H1 (cell line): ENCODE measurements around the gene GP5. TPM values are rescaled to one million over a fixed set of nuclear protein-coding genes. Genes with fewer than 3 reads are reported as not detected.

ENCODE experiments used
- CTCF ChIA-PET: fragments of 300-600 bp; sonication (Branson Sonifier 250); formaldehyde crosslinking; loops from one replicate; lab custom pipeline; 2021; ENCODE audit not compliant: partially characterized antibody; lab: Charles Lee
- POLR2A ChIA-PET: fragments of 300-600 bp; sonication (Branson Sonifier 250); formaldehyde crosslinking; loops from one replicate; lab custom pipeline; 2021; ENCODE audit warnings: inconsistent platforms; ENCODE audit not compliant: partially characterized antibody; lab: Charles Lee
- DNase-seq, 2 experiments: peaks; one replicate each; pipeline versions ENCODE4 v3.0.0 to v3.0.0-alpha.2; 2010 to 2022; ENCODE audit warnings: low spot score in 2 of 2, low read depth in 1 of 2, mixed read lengths in 1 of 2
- FAIRE-seq: peaks from 2 replicates; lab custom pipeline; 2011; peaks lifted over from hg19 to GRCh38; lab: Jason Lieb, UNC
- H2AFZ ChIP-seq: 2 replicates; pipeline ENCODE4 v1.8.1; 2012; ENCODE audit warnings: low read length, inconsistent platforms
- H2AK5ac ChIP-seq: 2 replicates; pipeline ENCODE4 v1.6.1; 2013; ENCODE audit warnings: low read depth, low read length
- H2BK120ac ChIP-seq: replicated peaks from 2 replicates; pipeline ENCODE3; 2013; ENCODE audit warnings: low read depth, low read length, inconsistent platforms
- H2BK12ac ChIP-seq: 2 replicates; pipeline ENCODE4 v1.6.1; 2013; ENCODE audit warnings: low read depth, low read length
- H2BK15ac ChIP-seq: 2 replicates; pipeline ENCODE4 v1.6.1; 2013; ENCODE audit warnings: low read length
- H2BK20ac ChIP-seq: 2 replicates; pipeline ENCODE4 v1.6.1; 2013; ENCODE audit warnings: low read length
- H2BK5ac ChIP-seq: 2 replicates; pipeline ENCODE4 v1.6.1; 2013; ENCODE audit warnings: low read depth, low read length
- H3K14ac ChIP-seq: 2 replicates; pipeline ENCODE4 v1.6.1; 2013; ENCODE audit warnings: inconsistent platforms; ENCODE audit not compliant: insufficient read length
- H3K18ac ChIP-seq: 2 replicates; pipeline ENCODE4 v1.6.1; 2013; ENCODE audit warnings: low read length; ENCODE audit errors: extremely low read depth
- H3K23ac ChIP-seq: 2 replicates; pipeline ENCODE4 v1.6.1; 2013; ENCODE audit warnings: inconsistent platforms; ENCODE audit not compliant: insufficient read length
- H3K23me2 ChIP-seq: 2 replicates; pipeline ENCODE4 v1.6.1; 2013; ENCODE audit warnings: low read depth, low read length
- H3K27ac ChIP-seq: 2 replicates; pipeline ENCODE4 v1.6.1; 2011; ENCODE audit warnings: low read depth, low read length, inconsistent platforms
- H3K27me3 ChIP-seq, 4 experiments: replicated peaks in 1 of 4; 1 replicate in 1 of 4; 2 replicates in 3 of 4; pipeline versions ENCODE4 v1.6.1 to v1.8.1; 2011 to 2013; ENCODE audit warnings: low read length in 3 of 4, mild to moderate bottlenecking in 3 of 4, inconsistent platforms in 2 of 4, mixed read lengths in 2 of 4, moderate library complexity in 1 of 4; ENCODE audit not compliant: control insufficient read depth in 3 of 4, insufficient read depth in 3 of 4; ENCODE audit errors: extremely low read depth in 1 of 4
- H3K36me3 ChIP-seq, 4 experiments: 2 replicates each; pipeline versions ENCODE4 v1.6.1 to v1.8.1; 2011 to 2013; ENCODE audit warnings: mild to moderate bottlenecking in 4 of 4, low read length in 3 of 4, moderate library complexity in 2 of 4, control low read depth in 1 of 4, inconsistent platforms in 1 of 4; ENCODE audit not compliant: insufficient read depth in 4 of 4, control insufficient read depth in 2 of 4
- H3K4ac ChIP-seq: replicated peaks from 2 replicates; pipeline ENCODE3; 2013; ENCODE audit warnings: low read length, low read depth, mixed read lengths, inconsistent platforms; ENCODE audit not compliant: insufficient read length
- H3K4me1 ChIP-seq, 4 experiments: replicated peaks in 1 of 4; 1 replicate in 1 of 4; 2 replicates in 3 of 4; pipeline versions ENCODE4 v1.6.1 to v1.8.1; 2011 to 2013; ENCODE audit warnings: low read length in 3 of 4, inconsistent platforms in 2 of 4, mixed read lengths in 1 of 4; ENCODE audit not compliant: insufficient read depth in 4 of 4, control insufficient read depth in 3 of 4
- H3K4me2 ChIP-seq, 2 experiments: 2 replicates each; pipeline versions ENCODE4 v1.6.1 to v1.8.1; 2011 to 2013; ENCODE audit warnings: low read depth in 2 of 2, low read length in 2 of 2, control low read depth in 1 of 2, inconsistent platforms in 1 of 2, mild to moderate bottlenecking in 1 of 2; ENCODE audit not compliant: insufficient read depth in 1 of 2
- H3K4me3 ChIP-seq, 4 experiments: fragments of 200-600, 300-600 bp in 1 of 4; sonication (generic), shearing (Covaris generic), sonication (Bioruptor Twin) in 1 of 4; 2 replicates each; pipeline versions ENCODE4 v1.5.1 to v1.8.1; 2011 to 2016; ENCODE audit warnings: low read length in 4 of 4, low read depth in 3 of 4, control low read depth in 2 of 4, inconsistent platforms in 2 of 4, mild to moderate bottlenecking in 2 of 4, mixed read lengths in 1 of 4, moderate library complexity in 1 of 4; ENCODE audit not compliant: insufficient read depth in 2 of 4; ENCODE audit errors: extremely low read depth in 1 of 4
- H3K56ac ChIP-seq: replicated peaks from 2 replicates; pipeline ENCODE3; 2013; ENCODE audit warnings: low read depth, mild to moderate bottlenecking, mixed read lengths, low read length, inconsistent platforms; ENCODE audit not compliant: insufficient read length
- H3K79me1 ChIP-seq: 2 replicates; pipeline ENCODE4 v1.6.1; 2013; ENCODE audit warnings: low read depth, low read length, control low read depth
- H3K79me2 ChIP-seq, 2 experiments: 2 replicates each; pipeline versions ENCODE4 v1.6.1 to v1.8.1; 2012 to 2013; ENCODE audit warnings: low read length in 2 of 2, mild to moderate bottlenecking in 2 of 2, inconsistent platforms in 1 of 2; ENCODE audit not compliant: insufficient read depth in 2 of 2, control insufficient read depth in 1 of 2
- H3K9ac ChIP-seq, 4 experiments: replicated peaks in 1 of 4; 1 replicate in 1 of 4; 2 replicates in 3 of 4; pipeline versions ENCODE4 v1.6.1 to v1.8.1; 2011 to 2013; ENCODE audit warnings: low read depth in 3 of 4, low read length in 3 of 4, control low read depth in 2 of 4, mild to moderate bottlenecking in 2 of 4, moderate library complexity in 2 of 4, inconsistent platforms in 1 of 4; ENCODE audit errors: extremely low read depth in 1 of 4
- H3K9me3 ChIP-seq, 2 experiments: 2 replicates each; pipeline versions ENCODE4 v1.6.1 to v1.8.1; 2012 to 2013; ENCODE audit warnings: mild to moderate bottlenecking in 2 of 2, moderate library complexity in 2 of 2, control low read depth in 1 of 2, inconsistent platforms in 1 of 2, low read depth in 1 of 2, low read length in 1 of 2, mixed read lengths in 1 of 2; ENCODE audit not compliant: insufficient read depth in 2 of 2
- H4K20me1 ChIP-seq, 2 experiments: replicated peaks in 1 of 2; 2 replicates each; pipeline versions ENCODE3 to v1.8.1; 2011 to 2013; ENCODE audit warnings: inconsistent platforms in 2 of 2, low read length in 2 of 2, mild to moderate bottlenecking in 1 of 2; ENCODE audit not compliant: insufficient read depth in 2 of 2, control insufficient read depth in 1 of 2
- H4K5ac ChIP-seq: 2 replicates; pipeline ENCODE4 v1.6.1; 2013; ENCODE audit warnings: low read length, low read depth, mixed read lengths, inconsistent platforms; ENCODE audit not compliant: insufficient read length
- H4K8ac ChIP-seq: 2 replicates; pipeline ENCODE4 v1.8.0; 2013; ENCODE audit warnings: mild to moderate bottlenecking, moderate library complexity, low read length, inconsistent platforms; ENCODE audit not compliant: insufficient read depth; ENCODE audit errors: extremely low read depth
- H4K91ac ChIP-seq: replicated peaks from 2 replicates; pipeline ENCODE3; 2013; ENCODE audit warnings: low read length, mixed read lengths, inconsistent platforms; ENCODE audit not compliant: insufficient read length
- BACH1 ChIP-seq: IDR thresholded peaks from 2 replicates; pipeline ENCODE4 v1.6.1; 2012; ENCODE audit warnings: low read length, improper control_type of control experiment
- CBX8 ChIP-seq: fragments of 300-800, 300-1000 bp; sonication (generic); IDR thresholded peaks from 2 replicates; pipeline ENCODE4 v1.7.1; 2016; ENCODE audit warnings: low read depth, low read length, borderline replicate concordance
- CREB1 ChIP-seq: IDR thresholded peaks from 2 replicates; pipeline ENCODE4 v1.6.1; 2012; ENCODE audit warnings: inconsistent platforms
- GABPA ChIP-seq: IDR thresholded peaks from 2 replicates; pipeline ENCODE4 v1.6.1; 2011; ENCODE audit warnings: mild to moderate bottlenecking, low read length, moderate library complexity, borderline replicate concordance; ENCODE audit not compliant: insufficient read depth
- MAFK ChIP-seq: IDR thresholded peaks from 2 replicates; pipeline ENCODE4 v1.6.1; 2012; ENCODE audit warnings: low read depth, mild to moderate bottlenecking, improper control_type of control experiment, low read length
- NRF1 ChIP-seq: IDR thresholded peaks from 2 replicates; pipeline ENCODE4 v1.6.1; 2011; ENCODE audit warnings: mild to moderate bottlenecking, low read depth, low read length, improper control_type of control experiment
- POU5F1 ChIP-seq: IDR thresholded peaks from 2 replicates; pipeline ENCODE4 v1.6.1; 2011; ENCODE audit warnings: low read depth, mild to moderate bottlenecking, low read length, moderate library complexity
- RAD21 ChIP-seq, 2 experiments: IDR thresholded peaks in 1 of 2; conservative IDR thresholded peaks in 1 of 2; 2 replicates each; pipeline ENCODE4 v1.6.1; 2011; ENCODE audit warnings: low read depth in 2 of 2, low read length in 2 of 2, improper control_type of control experiment in 1 of 2, inconsistent platforms in 1 of 2, mild to moderate bottlenecking in 1 of 2, moderate library complexity in 1 of 2
- TAF7 ChIP-seq: optimal IDR thresholded peaks from 2 replicates; pipeline ENCODE3; 2011; ENCODE audit warnings: low read depth, mild to moderate bottlenecking, inconsistent platforms, low read length, moderate library complexity, borderline replicate concordance
- TBP ChIP-seq: IDR thresholded peaks from 2 replicates; pipeline ENCODE4 v1.6.1; 2011; ENCODE audit warnings: low read depth, low read length, improper control_type of control experiment
- WGBS, 2 experiments: shearing (Covaris generic) in 1 of 2; methylation state at CpG; one replicate each; pipeline versions ENCODE4 v1.1.6 to v1.1.7; 2013 to 2015; ENCODE audit warnings: low lambda C conversion rate in 2 of 2, mixed read lengths in 2 of 2, inconsistent platforms in 1 of 2, low coverage in 1 of 2, missing lambda C conversion rate in 1 of 2; ENCODE audit not compliant: insufficient replicate concordance in 2 of 2, insufficient coverage in 1 of 2, insufficient read length in 1 of 2; ENCODE audit errors: extremely low coverage in 1 of 2, missing lambda C conversion rate in 1 of 2; 5-methylcytosine and 5-hydroxymethylcytosine counted together
- polyA plus RNA-seq, 7 experiments: library from polyadenylated mRNA; depleted of rRNA in 3 of 7; stranded (reverse) in 5 of 7; unstranded in 2 of 7; fragments of >200 nt in 5 of 7; fragments of 200-250 nt in 2 of 7; gene quantifications; 1 replicate in 5 of 7; 2 replicates in 1 of 7; 4 replicates in 1 of 7; pipeline versions ENCODE4 v1.2.1 to v1.2.3, GENCODE V29; 2011 to 2013; ENCODE audit warnings: missing spikeins in 2 of 7, mixed read lengths in 2 of 7
- total RNA-seq: library from RNA; stranded (reverse); fragmentation: NEBNext Ultra II Directional; extraction: Animal tissue kit (Norgen Biotek cat#: 25700); gene quantifications from 2 replicates; pipeline ENCODE4 v1.2.1, GENCODE V29; 2021

GP5 gene
- total and polyA plus RNA-seq, 2 of the 8 experiments (the other 6 are each of a cell fraction or from before 2014, with no cell fraction given) = 0.13 to 0.14 TPM

DNA sequence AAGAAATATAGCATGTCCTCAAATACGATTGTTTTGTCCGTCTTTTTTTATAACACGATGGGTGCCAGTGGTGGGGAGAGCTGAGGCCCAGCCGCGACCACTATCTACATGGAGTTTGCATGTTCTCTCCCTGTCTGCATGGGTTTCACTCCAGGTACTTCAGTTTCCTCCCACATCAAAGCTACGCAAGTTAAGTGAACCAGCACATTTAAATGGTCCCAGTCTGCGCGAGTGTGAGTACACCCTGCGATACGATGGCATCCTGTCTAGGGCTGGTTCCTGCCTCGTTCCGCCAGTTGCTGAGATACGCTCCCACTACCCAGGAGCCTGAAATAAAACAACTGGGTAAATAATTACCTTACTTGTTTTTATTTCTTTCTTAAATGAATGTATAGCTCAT lies 47.1 kb upstream of the GP5 start:
- Histone ChIP-seq H3K27ac (no peak overlapping the region), H3K56ac (no peak overlapping the region), H3K36me3 (peaks cover 2 to 62% (median 29%) of the 10 kb centered on the region in 4 experiments), H2BK20ac (no peak overlapping the region), H3K4me1 (no peaks in the 10 kb centered on the region), H2BK120ac (no peak overlapping the region), H4K91ac (no peak overlapping the region), H3K18ac (no peak overlapping the region), H2AK5ac (no peak overlapping the region), H3K9ac (no peak overlapping the region), H2AFZ (no peak overlapping the region), H4K5ac (no peak overlapping the region), H3K79me1 (no peaks in the 10 kb centered on the region), H3K23ac (no peak overlapping the region), H4K8ac (no peak overlapping the region; the same call in 1 of the 2 replicates), H2BK12ac (no peak overlapping the region), H3K27me3 (no peaks in the 10 kb centered on the region), H4K20me1 (no peaks in the 10 kb centered on the region), H2BK5ac (no peak overlapping the region), H3K23me2 (no peaks in the 10 kb centered on the region), H3K79me2 (no peaks in the 10 kb centered on the region)
- WGBS, 2 experiments = 93% methylated on average over 13 of the region's 13 CpGs; no CpG with 5 or more reads in 1 of the 2 experiments
- DNase-seq = no peak
- POLR2A ChIA-PET = no interaction called here
- TF ChIP-seq BACH1 (no peak), TBP (no peak), MAFK (no peak), CREB1 (no peak), NRF1 (no peak), TAF7 (no peak), POU5F1 (no peak), GABPA (no peak), RAD21 (IDR thresholded peaks at IDR 0.05 in 1 of 2, conservative IDR thresholded peaks at IDR 0.05 in 1 of 2; ENCODE audit: low read depth in 2 of 2, low read length in 2 of 2) (no peak), CBX8 (no peak)
- TF ChIP-seq, all 59 proteins: peak for 0
- Histone ChIP-seq H3K4me3 (no peak overlapping the region), H2BK15ac (no peak overlapping the region), H3K14ac (no peak overlapping the region), H3K9me3 (no peaks in the 10 kb centered on the region), H3K4me2 (no peak overlapping the region), H3K4ac (no peak overlapping the region)
- CTCF ChIA-PET = interaction anchor here (0.6 to 2.0 kb wide), 5 partner anchors 26 to 128 kb away, joined by 3 to 8 read pairs (median 6); no protein-coding TSS in a partner anchor
- FAIRE-seq = no peak
